HUES6 (cell line): ENCODE measurements around the gene HEMK1.

Experiments
- H3K27ac ChIP-seq: 2 replicates; pipeline ENCODE4 v1.7.0; 2013; ENCODE audit warnings: low read depth, mild to moderate bottlenecking, low read length, inconsistent platforms
- H3K27me3 ChIP-seq: 2 replicates; pipeline ENCODE4 v1.6.1; 2013; ENCODE audit warnings: low read length; ENCODE audit not compliant: control insufficient read depth, insufficient read depth
- H3K36me3 ChIP-seq: 2 replicates; pipeline ENCODE4 v1.6.1; 2013; ENCODE audit warnings: low read length; ENCODE audit not compliant: control insufficient read depth, insufficient read depth
- H3K4me1 ChIP-seq: 2 replicates; pipeline ENCODE4 v1.6.1; 2013; ENCODE audit warnings: low read length; ENCODE audit not compliant: control insufficient read depth, insufficient read depth
- H3K4me3 ChIP-seq: 2 replicates; pipeline ENCODE4 v1.5.1; 2013; ENCODE audit warnings: low read depth, low read length
- H3K9ac ChIP-seq: one replicate; pipeline ENCODE4 v1.6.1; 2013; ENCODE audit warnings: mild to moderate bottlenecking, low read length
- H3K9me3 ChIP-seq: 2 replicates; pipeline ENCODE4 v1.6.1; 2013; ENCODE audit warnings: low read depth, low read length; ENCODE audit not compliant: control insufficient read depth, insufficient read depth

The HEMK1 gene

DNA sequence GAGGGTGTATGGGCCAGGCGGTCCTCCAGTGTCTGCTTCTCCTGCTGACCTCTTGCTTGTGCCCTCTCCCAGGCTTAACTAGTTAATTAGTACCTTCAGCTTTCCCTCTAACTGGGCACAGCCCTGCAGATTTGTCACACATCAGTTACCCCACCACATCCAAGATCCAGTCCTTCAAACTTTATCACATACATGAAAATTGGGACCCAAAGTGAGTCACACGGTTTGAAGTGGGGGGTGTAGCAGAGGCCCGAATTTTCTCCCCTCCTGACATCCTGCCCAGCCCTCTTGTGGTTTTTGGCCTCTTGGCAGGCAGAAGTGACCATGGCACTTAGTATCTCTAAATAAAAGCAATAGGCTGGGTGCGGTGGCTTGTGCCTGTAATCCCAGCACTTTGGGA, 51.5 kb downstream of the HEMK1 start:
- H3K27me3 ChIP-seq: no peaks in the 10 kb centered on the region
- H3K36me3 ChIP-seq: peaks cover 7% of the 10 kb centered on the region; the same call in 1 of the 2 replicates
- H3K9ac ChIP-seq: no peak overlapping the region
- H3K4me1 ChIP-seq: peaks cover 35% of the 10 kb centered on the region
- no peak overlapping the region for H3K27ac ChIP-seq
- H3K4me3 ChIP-seq: no peak overlapping the region
- H3K9me3 ChIP-seq: no peaks in the 10 kb centered on the region

DNA sequence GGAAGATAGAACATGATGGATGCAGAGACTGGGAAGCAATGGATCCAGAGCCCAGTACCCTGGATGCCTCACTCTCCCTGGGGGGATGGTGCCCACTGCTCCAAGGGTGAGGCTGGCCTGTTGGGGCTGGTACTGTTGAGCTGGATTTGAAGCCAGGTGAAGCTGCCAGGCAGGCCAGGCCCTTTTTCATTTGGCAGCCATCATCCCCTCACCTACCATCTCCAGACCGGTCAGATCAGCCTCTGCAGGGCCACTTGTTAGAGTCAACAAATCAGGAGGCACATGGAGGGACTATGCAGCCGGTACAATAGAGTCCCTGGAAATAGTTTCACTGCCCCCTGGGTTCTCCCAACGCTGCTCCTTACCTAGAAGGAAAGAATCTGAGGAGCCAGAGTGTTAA, 53.6 kb downstream of the HEMK1 start:
- H3K9me3 ChIP-seq: no peaks in the 10 kb centered on the region
- H3K36me3 ChIP-seq: peaks cover 7% of the 10 kb centered on the region; the same call in 1 of the 2 replicates
- H3K9ac ChIP-seq: no peak overlapping the region
- H3K4me3 ChIP-seq: no peak overlapping the region
- H3K4me1 ChIP-seq: peaks cover 40% of the 10 kb centered on the region
- no peaks in the 10 kb centered on the region for H3K27me3 ChIP-seq
- H3K27ac ChIP-seq: no peak overlapping the region

DNA sequence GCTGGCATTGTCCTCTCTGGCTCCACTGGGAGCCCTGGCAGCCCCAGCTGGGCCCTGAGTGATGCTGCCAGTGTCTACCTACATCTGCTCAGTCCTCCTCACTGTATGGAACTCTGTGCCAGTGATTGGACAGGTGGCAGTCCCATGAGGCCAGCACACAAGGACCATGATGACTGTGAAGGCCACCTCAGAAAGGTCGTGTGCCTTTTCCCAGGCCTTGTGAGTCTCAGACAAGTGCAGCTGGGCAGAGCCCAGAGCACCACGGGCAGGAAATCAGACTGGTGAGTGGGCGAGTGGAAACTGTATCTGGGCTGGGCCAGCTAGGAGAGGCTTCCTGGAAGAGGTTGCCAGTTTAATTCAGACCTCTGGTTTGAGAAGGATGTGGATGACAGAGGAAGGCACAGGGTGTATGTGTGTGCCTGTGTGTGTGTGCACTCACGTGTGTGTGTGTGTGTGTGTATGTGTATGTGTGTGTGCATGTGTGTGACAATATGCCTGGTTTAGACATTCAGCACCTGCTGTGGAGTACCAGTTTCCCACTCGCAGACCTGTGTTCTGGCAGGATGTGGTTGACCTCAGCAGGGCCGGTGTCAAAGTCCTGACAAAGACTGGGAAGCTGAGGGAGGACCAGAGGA, 54.6 kb downstream of the HEMK1 start:
- peaks cover 7% of the 10 kb centered on the region; the same call in 1 of the 2 replicates for H3K36me3 ChIP-seq
- H3K4me1 ChIP-seq: peaks cover 40% of the 10 kb centered on the region

DNA sequence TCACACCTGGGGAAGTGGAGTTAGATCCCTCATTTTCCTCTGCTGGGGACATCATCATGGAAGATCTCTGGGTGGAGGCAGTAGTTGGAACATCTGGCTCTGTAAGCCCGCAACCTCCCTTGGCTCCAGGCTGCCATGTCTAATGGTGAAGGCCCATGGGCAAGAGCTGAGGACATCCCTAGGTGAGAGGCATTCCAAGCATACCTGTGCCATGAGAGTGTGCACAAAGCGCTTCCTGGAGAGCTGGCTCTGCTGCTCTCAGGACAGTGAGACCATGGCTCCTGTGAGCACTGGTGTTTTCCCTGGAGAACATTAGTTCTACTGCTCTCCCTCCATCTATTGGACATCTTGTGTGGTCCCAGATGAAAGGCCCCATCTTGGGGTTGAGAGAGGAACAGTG, 55.3 kb downstream of the HEMK1 start:
- H3K9ac ChIP-seq: no peak overlapping the region
- H3K27me3 ChIP-seq: no peaks in the 10 kb centered on the region
- H3K27ac ChIP-seq: no peak overlapping the region
- H3K4me1 ChIP-seq: peaks cover 46% of the 10 kb centered on the region
- H3K4me3 ChIP-seq: no peak overlapping the region
- peaks cover 7% of the 10 kb centered on the region; the same call in 1 of the 2 replicates for H3K36me3 ChIP-seq
- no peaks in the 10 kb centered on the region for H3K9me3 ChIP-seq

More for the DNA sequence above, 54.6 kb downstream of the HEMK1 start:
- Histone ChIP-seq H3K27ac (no peak overlapping the region), H3K9me3 (no peaks in the 10 kb centered on the region), H3K9ac (no peak overlapping the region), H3K27me3 (no peaks in the 10 kb centered on the region), H3K4me3 (no peak overlapping the region)

DNA sequence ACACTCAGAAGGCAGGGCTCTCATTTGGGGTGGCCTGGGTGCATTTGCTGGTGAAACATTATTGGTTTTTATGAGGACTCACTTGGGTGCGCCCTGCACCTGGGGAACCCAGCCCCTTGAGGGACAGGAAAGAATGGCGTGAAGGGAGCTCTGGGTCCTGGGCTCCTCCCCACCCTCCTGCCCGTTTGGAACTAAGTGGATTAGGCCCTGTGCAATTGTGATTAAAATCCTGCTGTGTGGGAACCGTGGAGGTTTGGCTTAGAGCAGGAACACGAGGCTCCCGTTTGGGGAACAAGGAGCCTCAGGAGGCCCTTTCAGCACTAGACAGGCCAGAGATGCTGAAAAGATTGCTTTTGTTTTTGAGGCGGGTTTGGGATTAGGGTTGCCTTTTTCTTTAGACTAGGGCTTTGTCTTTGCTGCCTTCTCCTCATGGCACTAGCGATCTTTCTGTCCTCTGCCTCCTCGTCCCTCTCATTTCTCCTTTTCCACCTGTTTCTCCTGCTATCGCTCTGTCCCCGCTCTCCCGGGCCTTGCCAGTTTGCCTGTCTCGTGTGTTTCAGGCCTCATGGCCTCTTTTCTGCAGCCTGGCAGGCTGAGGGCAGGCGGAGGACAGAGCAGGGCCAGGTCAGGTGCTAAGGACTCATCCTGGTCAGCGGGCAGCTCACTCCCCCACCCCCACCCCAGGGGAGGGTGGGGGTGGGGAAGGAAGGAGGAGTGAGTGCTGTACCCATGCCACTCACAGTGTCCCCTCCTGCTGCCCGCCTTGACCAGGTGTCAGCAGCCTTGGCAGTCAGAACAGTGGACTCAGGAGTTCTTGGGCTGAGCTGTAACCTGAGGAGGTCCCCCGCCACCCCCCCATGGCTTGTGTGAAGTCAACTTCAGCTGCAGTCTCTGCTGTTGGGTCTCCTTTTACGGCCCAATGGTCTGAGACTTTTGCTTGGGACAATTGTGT, 56.2 kb downstream of the HEMK1 start:
- no peak overlapping the region for H3K4me3 ChIP-seq
- no peaks in the 10 kb centered on the region for H3K9me3 ChIP-seq
- peaks cover 47% of the 10 kb centered on the region for H3K4me1 ChIP-seq
- H3K27me3 ChIP-seq: no peaks in the 10 kb centered on the region
- 0 out of 2 replicates have a peak overlapping the region, but pooled peaks have one; percentile 18 for H3K27ac ChIP-seq
- peaks cover 3% of the 10 kb centered on the region; the same call in 1 of the 2 replicates for H3K36me3 ChIP-seq
- H3K9ac ChIP-seq: peak overlapping the region; percentile 35

DNA sequence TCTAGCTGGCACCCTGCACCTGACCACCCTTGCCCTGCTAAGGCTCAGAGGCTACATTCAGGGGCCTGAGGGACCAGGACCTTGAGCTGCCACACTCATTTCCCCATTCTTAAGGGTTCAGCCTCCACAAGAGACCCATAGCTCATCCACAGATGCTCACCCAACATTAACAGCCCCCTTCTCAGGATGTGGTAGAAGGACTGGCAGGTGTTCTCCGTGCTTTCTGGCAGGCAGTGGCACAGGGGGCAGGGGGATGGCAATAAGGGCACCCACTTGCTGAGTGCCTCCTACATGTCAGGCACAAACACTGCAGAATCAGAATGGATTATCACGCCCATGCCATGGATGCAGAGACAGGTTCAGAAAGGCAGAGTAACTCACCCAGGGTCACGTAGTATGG, 57.1 kb downstream of the HEMK1 start:
- Histone ChIP-seq H3K27me3 (no peaks in the 10 kb centered on the region), H3K36me3 (peaks cover 3% of the 10 kb centered on the region; the same call in 1 of the 2 replicates), H3K9me3 (no peaks in the 10 kb centered on the region), H3K9ac (no peak overlapping the region), H3K4me3 (no peak overlapping the region), H3K4me1 (peaks cover 47% of the 10 kb centered on the region), H3K27ac (no peak overlapping the region)

DNA sequence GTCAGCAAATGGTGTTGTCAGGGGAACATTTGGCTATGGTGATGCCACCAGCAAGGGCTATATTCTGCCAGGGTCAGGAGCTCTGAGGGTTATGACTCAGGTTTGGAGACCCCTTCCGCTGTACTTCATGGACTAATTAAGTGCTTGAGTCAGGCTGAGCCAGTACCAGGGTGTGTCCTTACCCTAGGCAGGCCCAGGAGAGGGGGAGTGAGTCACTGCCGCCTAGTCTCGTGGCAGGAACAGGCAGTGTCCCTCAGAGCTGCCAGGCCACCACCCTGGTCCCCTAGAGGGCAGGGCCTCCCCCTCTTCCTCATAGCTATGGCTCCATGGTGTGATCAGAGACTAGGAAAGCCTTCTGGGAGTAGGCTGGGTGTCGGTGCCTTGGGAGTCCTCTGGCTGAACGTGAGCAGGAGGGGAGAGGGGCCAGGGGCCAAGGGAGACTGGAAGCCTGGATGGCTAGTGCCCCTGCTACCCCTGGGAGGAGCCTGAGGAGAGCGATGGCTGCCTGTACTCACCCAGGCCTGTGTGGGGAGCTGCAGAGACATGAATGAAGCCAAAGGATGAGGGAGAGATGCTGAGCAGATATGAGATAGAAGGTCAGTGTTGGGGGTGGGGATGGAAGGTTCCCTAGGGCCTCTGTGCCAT, 58.2 kb downstream of the HEMK1 start:
- H3K27ac ChIP-seq: no peak overlapping the region

DNA sequence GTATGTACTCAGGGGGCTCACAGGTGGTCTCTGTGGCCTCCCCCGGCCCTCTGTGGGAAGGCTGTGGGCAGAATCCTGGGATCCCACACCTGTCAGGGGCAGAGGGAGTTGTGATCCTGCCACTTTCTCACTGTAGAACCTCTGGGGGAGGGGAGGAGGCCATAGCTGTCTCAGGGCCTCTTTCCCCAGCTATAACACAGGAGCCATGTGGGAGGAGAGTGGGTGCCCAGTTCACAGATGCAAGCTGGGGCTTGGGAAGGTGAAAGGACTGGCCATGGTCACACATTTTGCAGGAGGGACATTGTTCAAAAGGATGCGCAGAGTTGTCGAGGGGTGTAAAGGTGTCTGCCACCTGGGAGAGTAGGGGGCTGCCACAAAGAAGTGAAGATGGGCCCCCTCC, 59.3 kb downstream of the HEMK1 start:
- Histone ChIP-seq H3K9me3 (no peaks in the 10 kb centered on the region), H3K4me3 (no peak overlapping the region), H3K4me1 (peaks cover 40% of the 10 kb centered on the region), H3K9ac (no peak overlapping the region), H3K27ac (no peak overlapping the region), H3K27me3 (no peaks in the 10 kb centered on the region), H3K36me3 (no peaks in the 10 kb centered on the region)

More for the DNA sequence above, 58.2 kb downstream of the HEMK1 start:
- Histone ChIP-seq H3K36me3 (peaks cover 2% of the 10 kb centered on the region; the same call in 1 of the 2 replicates), H3K9me3 (no peaks in the 10 kb centered on the region), H3K9ac (no peak overlapping the region), H3K4me3 (no peak overlapping the region), H3K4me1 (peaks cover 47% of the 10 kb centered on the region), H3K27me3 (no peaks in the 10 kb centered on the region)

DNA sequence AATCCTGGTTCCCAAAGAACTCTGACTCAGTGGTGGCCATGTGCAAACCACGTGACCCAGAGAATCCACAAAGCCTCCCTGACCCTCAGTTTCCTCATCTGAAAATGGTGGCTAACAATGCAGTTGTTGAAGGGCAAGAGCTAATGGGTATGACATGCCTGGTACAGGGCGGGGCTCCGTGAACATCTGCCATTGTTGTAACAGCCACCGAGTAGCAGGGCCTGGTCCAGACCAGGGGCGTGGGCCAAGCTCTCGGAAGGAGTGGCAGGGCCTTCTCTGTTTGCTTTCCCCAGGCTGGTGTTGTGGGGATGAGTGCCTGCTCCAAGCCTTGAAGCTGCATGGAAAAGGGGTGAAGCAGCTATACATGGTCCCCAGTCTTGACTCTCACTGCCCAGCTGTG, 61.1 kb downstream of the HEMK1 start:
- Histone ChIP-seq H3K27ac (no peak overlapping the region), H3K4me3 (no peak overlapping the region), H3K9ac (no peak overlapping the region), H3K9me3 (no peaks in the 10 kb centered on the region), H3K4me1 (peaks cover 26% of the 10 kb centered on the region), H3K36me3 (no peaks in the 10 kb centered on the region), H3K27me3 (no peaks in the 10 kb centered on the region)

DNA sequence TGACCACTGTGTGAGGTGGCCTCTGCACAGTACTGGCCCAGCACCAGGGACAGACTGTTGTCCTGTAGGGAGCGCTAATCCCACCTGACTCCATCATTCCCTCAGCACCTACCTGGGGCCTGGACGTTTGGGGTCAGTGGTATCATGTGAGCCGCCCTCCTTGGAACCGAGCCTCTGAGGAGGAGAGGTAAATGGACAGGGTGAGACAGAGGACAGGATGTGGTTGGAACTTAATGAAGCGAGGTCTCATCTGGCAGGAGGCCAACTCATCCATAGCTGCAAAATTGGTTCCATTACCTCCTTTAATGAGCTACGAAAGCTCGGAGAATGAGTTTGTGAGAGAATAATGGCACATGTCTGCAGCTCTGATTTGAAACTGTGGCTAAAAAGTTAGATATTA, 61.6 kb downstream of the HEMK1 start:
- H3K9ac ChIP-seq: no peak overlapping the region
- no peak overlapping the region for H3K4me3 ChIP-seq
- no peaks in the 10 kb centered on the region for H3K36me3 ChIP-seq
- no peaks in the 10 kb centered on the region for H3K27me3 ChIP-seq
- no peak overlapping the region for H3K27ac ChIP-seq
- peaks cover 21% of the 10 kb centered on the region for H3K4me1 ChIP-seq
- no peaks in the 10 kb centered on the region for H3K9me3 ChIP-seq
